ENCODE measurements around the gene NHSL2. TPM values are rescaled to one million over a fixed set of nuclear protein-coding genes. Genes with fewer than 3 reads are reported as not detected.

The NHSL2 gene
- polyA plus RNA-seq, 1 of the 3 experiments (the other 2 are of a cell fraction) = 0.61 TPM

DNA sequence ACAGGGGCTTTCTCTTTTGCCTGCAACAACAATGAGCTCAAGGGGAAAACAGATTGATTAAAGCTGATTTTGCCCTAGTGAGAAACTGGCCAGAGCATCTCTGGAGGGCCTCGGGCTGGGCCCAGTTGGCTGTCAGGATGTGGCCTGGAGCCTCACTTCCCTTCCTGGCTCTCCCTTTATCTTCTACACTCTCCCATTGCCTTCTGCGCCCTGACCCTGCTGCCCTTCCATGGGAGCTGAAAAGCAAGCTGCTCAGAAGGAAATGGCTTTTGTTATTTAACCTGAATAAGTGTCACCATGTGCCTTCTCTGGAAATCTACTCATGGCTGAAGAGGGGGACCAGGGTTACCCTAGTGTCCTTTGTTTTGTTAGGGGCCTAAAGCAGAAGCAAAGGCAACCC lies 43.8 kb downstream of the NHSL2 start:
- Histone ChIP-seq H3K9me2 (no peaks in the 10 kb centered on the region), H3K4me1 (ENCODE audit: control insufficient read depth in 1 of 2, insufficient read depth in 2 of 2, low read depth in 1 of 2, low read length in 1 of 2) (no peaks in the 10 kb centered on the region; a peak in 1 of 4 replicates), H3K9me3 (no peaks in the 10 kb centered on the region), H3K27me3 (ENCODE audit: insufficient read depth) (peaks cover 10% of the 10 kb centered on the region), H3K79me2 (ENCODE audit: insufficient read depth) (no peaks in the 10 kb centered on the region), H3F3A (replicated peaks; ENCODE audit: insufficient read depth) (no peaks in the 10 kb centered on the region), H3K4me3 (ENCODE audit: low read depth in 2 of 2, low read length in 1 of 2) (no peak overlapping the region), H3K36me3 (replicated peaks in 1 of 2; ENCODE audit: control insufficient read depth in 1 of 2, insufficient read depth in 2 of 2, low read length in 1 of 2) (no peaks in the 10 kb centered on the region), H3K27ac (ENCODE audit: low read depth in 2 of 2, low read length in 1 of 2) (no peak overlapping the region), H2AFZ (ENCODE audit: low read depth) (no peak overlapping the region), H3K9ac (no peak overlapping the region), H4K20me1 (ENCODE audit: insufficient read depth) (no peaks in the 10 kb centered on the region), H3K4me2 (no peak overlapping the region)
- ChIA-PET CTCF (no interaction called here), POLR2A (no interaction called here)
- WGBS (ENCODE audit: low lambda C conversion rate) = 29% methylated on average over 2 of the region's 2 CpGs
- TF ChIP-seq, protein P1, sequence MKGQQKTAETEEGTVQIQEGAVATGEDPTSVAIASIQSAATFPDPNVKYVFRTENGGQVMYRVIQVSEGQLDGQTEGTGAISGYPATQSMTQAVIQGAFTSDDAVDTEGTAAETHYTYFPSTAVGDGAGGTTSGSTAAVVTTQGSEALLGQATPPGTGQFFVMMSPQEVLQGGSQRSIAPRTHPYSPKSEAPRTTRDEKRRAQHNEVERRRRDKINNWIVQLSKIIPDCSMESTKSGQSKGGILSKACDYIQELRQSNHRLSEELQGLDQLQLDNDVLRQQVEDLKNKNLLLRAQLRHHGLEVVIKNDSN (IDR thresholded peaks at IDR 0.05; ENCODE audit: borderline replicate concordance, low read depth) = no peak
- TF ChIP-seq SIN3A (IDR thresholded peaks at IDR 0.05; ENCODE audit: borderline replicate concordance, low read depth, low read length) (no peak), YY1 (IDR thresholded peaks at IDR 0.05; ENCODE audit: low read depth) (no peak), RFX5 (IDR thresholded peaks at IDR 0.05; ENCODE audit: low read length) (no peak), FOXJ3 (CRISPR knock-in tag; IDR thresholded peaks at IDR 0.05) (no peak), POLR2AphosphoS5 (IDR thresholded peaks at IDR 0.05; ENCODE audit: low read depth, low read length) (no peak), FOXM1 (IDR thresholded peaks at IDR 0.05; ENCODE audit: low read depth) (no peak), EZH2phosphoT487 (IDR thresholded peaks at IDR 0.05; ENCODE audit: borderline replicate concordance, low read depth) (no peak), NFIC (IDR thresholded peaks at IDR 0.05; ENCODE audit: borderline replicate concordance) (no peak), CHD2 (IDR thresholded peaks at IDR 0.05; ENCODE audit: low read length, partially characterized antibody) (no peak), FOSL2 (IDR thresholded peaks at IDR 0.05; ENCODE audit: borderline replicate concordance, low read depth) (no peak), EP300 (IDR thresholded peaks at IDR 0.05; ENCODE audit: borderline replicate concordance in 1 of 2, low read depth in 1 of 2, low read length in 1 of 2) (no peak), MXI1 (IDR thresholded peaks at IDR 0.05; ENCODE audit: low read depth, low read length) (no peak), NRF1 (IDR thresholded peaks at IDR 0.05; ENCODE audit: low read depth, low read length) (no peak), MEF2A (IDR thresholded peaks at IDR 0.05; ENCODE audit: borderline replicate concordance, low read depth) (no peak), RXRA (IDR thresholded peaks at IDR 0.05; ENCODE audit: borderline replicate concordance, low read depth) (no peak)
- TF ChIP-seq, protein P2, sequence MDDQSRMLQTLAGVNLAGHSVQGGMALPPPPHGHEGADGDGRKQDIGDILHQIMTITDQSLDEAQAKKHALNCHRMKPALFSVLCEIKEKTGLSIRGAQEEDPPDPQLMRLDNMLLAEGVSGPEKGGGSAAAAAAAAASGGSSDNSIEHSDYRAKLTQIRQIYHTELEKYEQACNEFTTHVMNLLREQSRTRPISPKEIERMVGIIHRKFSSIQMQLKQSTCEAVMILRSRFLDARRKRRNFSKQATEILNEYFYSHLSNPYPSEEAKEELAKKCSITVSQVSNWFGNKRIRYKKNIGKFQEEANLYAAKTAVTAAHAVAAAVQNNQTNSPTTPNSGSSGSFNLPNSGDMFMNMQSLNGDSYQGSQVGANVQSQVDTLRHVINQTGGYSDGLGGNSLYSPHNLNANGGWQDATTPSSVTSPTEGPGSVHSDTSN (IDR thresholded peaks at IDR 0.05) = no peak
- TF ChIP-seq, protein P3, sequence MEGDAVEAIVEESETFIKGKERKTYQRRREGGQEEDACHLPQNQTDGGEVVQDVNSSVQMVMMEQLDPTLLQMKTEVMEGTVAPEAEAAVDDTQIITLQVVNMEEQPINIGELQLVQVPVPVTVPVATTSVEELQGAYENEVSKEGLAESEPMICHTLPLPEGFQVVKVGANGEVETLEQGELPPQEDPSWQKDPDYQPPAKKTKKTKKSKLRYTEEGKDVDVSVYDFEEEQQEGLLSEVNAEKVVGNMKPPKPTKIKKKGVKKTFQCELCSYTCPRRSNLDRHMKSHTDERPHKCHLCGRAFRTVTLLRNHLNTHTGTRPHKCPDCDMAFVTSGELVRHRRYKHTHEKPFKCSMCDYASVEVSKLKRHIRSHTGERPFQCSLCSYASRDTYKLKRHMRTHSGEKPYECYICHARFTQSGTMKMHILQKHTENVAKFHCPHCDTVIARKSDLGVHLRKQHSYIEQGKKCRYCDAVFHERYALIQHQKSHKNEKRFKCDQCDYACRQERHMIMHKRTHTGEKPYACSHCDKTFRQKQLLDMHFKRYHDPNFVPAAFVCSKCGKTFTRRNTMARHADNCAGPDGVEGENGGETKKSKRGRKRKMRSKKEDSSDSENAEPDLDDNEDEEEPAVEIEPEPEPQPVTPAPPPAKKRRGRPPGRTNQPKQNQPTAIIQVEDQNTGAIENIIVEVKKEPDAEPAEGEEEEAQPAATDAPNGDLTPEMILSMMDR (IDR thresholded peaks at IDR 0.05) = no peak
- TF ChIP-seq, protein P4, sequence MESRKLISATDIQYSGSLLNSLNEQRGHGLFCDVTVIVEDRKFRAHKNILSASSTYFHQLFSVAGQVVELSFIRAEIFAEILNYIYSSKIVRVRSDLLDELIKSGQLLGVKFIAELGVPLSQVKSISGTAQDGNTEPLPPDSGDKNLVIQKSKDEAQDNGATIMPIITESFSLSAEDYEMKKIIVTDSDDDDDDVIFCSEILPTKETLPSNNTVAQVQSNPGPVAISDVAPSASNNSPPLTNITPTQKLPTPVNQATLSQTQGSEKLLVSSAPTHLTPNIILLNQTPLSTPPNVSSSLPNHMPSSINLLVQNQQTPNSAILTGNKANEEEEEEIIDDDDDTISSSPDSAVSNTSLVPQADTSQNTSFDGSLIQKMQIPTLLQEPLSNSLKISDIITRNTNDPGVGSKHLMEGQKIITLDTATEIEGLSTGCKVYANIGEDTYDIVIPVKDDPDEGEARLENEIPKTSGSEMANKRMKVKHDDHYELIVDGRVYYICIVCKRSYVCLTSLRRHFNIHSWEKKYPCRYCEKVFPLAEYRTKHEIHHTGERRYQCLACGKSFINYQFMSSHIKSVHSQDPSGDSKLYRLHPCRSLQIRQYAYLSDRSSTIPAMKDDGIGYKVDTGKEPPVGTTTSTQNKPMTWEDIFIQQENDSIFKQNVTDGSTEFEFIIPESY (IDR thresholded peaks at IDR 0.05; ENCODE audit: borderline replicate concordance, low read depth) = no peak
- no peak for DNase-seq
